ENCODE data around the gene KATNB1.
"Not testable (repeated sequence)": the region's sequence is repeated elsewhere in the genome, so short reads cannot be mapped to it uniquely, and the experiment has no call there.

The KATNB1 gene

GRCh38 chr16:57779836-57780235, 44.3 kb downstream of the KATNB1 start:
- not testable (repeated sequence) for DNase-seq

- DNase-seq = no peak
Observed at GRCh38 chr16:57781349-57781740, 45.8 kb downstream of the KATNB1 start.

GRCh38 chr16:57781741-57782606, 46.4 kb downstream of the KATNB1 start:
- no peak for DNase-seq

GRCh38 chr16:57782607-57783055, 47.1 kb downstream of the KATNB1 start:
- DNase-seq = not testable (repeated sequence)

- no peak for DNase-seq
Observed at GRCh38 chr16:57783116-57783515, 47.5 kb downstream of the KATNB1 start.

GRCh38 chr16:57783883-57784282, 48.3 kb downstream of the KATNB1 start:
- no peak for DNase-seq

GRCh38 chr16:57784334-57784733, 48.8 kb downstream of the KATNB1 start:
- no peak for DNase-seq

GRCh38 chr16:57785385-57785784, 49.8 kb downstream of the KATNB1 start:
- DNase-seq = no peak

- DNase-seq = no peak
Observed at GRCh38 chr16:57785924-57786323, 50.4 kb downstream of the KATNB1 start.

GRCh38 chr16:57786632-57787518, 51.3 kb downstream of the KATNB1 start:
- no peak for DNase-seq

- no peak for DNase-seq
Observed at GRCh38 chr16:57787519-57787905, 51.9 kb downstream of the KATNB1 start.

- DNase-seq = no peak
Observed at GRCh38 chr16:57788252-57788841, 52.8 kb downstream of the KATNB1 start.

GRCh38 chr16:57788951-57789350, 53.4 kb downstream of the KATNB1 start:
- no peak for DNase-seq

- no peak for DNase-seq
Observed at GRCh38 chr16:57791195-57791892, 55.8 kb downstream of the KATNB1 start.

GRCh38 chr16:57791893-57792461, 56.4 kb downstream of the KATNB1 start:
- no peak for DNase-seq

- no peak for DNase-seq
Observed at GRCh38 chr16:57794849-57795430, 59.4 kb downstream of the KATNB1 start.

- no peak for DNase-seq
Observed at GRCh38 chr16:57795431-57795878, 59.9 kb downstream of the KATNB1 start.

GRCh38 chr16:57796014-57796413, 60.4 kb downstream of the KATNB1 start:
- not testable (repeated sequence) for DNase-seq

GRCh38 chr16:57797216-57797525, 61.6 kb downstream of the KATNB1 start:
- no peak for DNase-seq

GRCh38 chr16:57797526-57798266, 62.1 kb downstream of the KATNB1 start:
- DNase-seq = no peak

- no peak for DNase-seq
Observed at GRCh38 chr16:57798267-57798810, 62.8 kb downstream of the KATNB1 start.
